HG02870 (cell line): ENCODE data around the gene BOK.
"Not testable (repeated sequence)": the region's sequence is repeated elsewhere in the genome, so short reads cannot be mapped to it uniquely, and the experiment has no call there.

Experiments used
- ATAC-seq: cut with Tn5 transposase; IDR thresholded peaks from one replicate; pipeline ENCODE4 v1.9.1; 2021; ENCODE audit warnings: mild to moderate bottlenecking, moderate library complexity; ENCODE audit not compliant: unreplicated experiment

BOK gene

GRCh38 chr2:241555711-241556110, 2.8 kb upstream of the BOK start:
- no peak for ATAC-seq

- ATAC-seq, result no peak
Observed at GRCh38 chr2:241556746-241557145, 1.8 kb upstream of the BOK start.

- ATAC-seq, result no peak
Observed at GRCh38 chr2:241559323-241560161, 997 bp downstream of the BOK start.

GRCh38 chr2:241560162-241560882, 1.8 kb downstream of the BOK start:
- no peak for ATAC-seq

GRCh38 chr2:241560883-241561474, 2.4 kb downstream of the BOK start:
- ATAC-seq, result no peak

- no peak for ATAC-seq
Observed at GRCh38 chr2:241561832-241562231, 3.3 kb downstream of the BOK start.

GRCh38 chr2:241562269-241562891, 3.8 kb downstream of the BOK start:
- no peak for ATAC-seq

GRCh38 chr2:241563031-241563507, 4.5 kb downstream of the BOK start:
- no peak for ATAC-seq

GRCh38 chr2:241563571-241563980, 5.0 kb downstream of the BOK start:
- no peak for ATAC-seq

GRCh38 chr2:241563981-241564595, 5.5 kb downstream of the BOK start:
- no peak for ATAC-seq

- ATAC-seq, result no peak
Observed at GRCh38 chr2:241564596-241565410, 6.3 kb downstream of the BOK start.

GRCh38 chr2:241565411-241565810, 6.9 kb downstream of the BOK start:
- ATAC-seq, result no peak

- not testable (repeated sequence) for ATAC-seq
Observed at GRCh38 chr2:241566021-241566420, 7.5 kb downstream of the BOK start.

- no peak for ATAC-seq
Observed at GRCh38 chr2:241566468-241566867, 7.9 kb downstream of the BOK start.

- not testable (repeated sequence) for ATAC-seq
Observed at GRCh38 chr2:241567266-241567665, 8.7 kb downstream of the BOK start.

- no peak for ATAC-seq
Observed at GRCh38 chr2:241567776-241568175, 9.2 kb downstream of the BOK start.

- ATAC-seq, result no peak
Observed at GRCh38 chr2:241568726-241569125, 10.2 kb downstream of the BOK start.

- ATAC-seq, result no peak
Observed at GRCh38 chr2:241569831-241570281, 11.3 kb downstream of the BOK start.

GRCh38 chr2:241570961-241571581, 12.5 kb downstream of the BOK start:
- ATAC-seq, result no peak
